Measurements from ENCODE around the gene NEU2. TPM values are rescaled to one million over a fixed set of nuclear protein-coding genes. Genes with fewer than 3 reads are reported as not detected.
A peak's percentile ranks its signal among the peaks of the same experiment; 100 is the strongest.

The NEU2 gene
- total and polyA plus RNA-seq, 2 of the 13 experiments (the other 11 are each of a cell fraction or from before 2014, with no cell fraction given): not detected

GRCh38 chr2:233058717-233059546 is 26.5 kb downstream of the NEU2 start (continued):
- no peak for TF ChIP-seq ZC3H13 (CRISPR knock-in tag; IDR thresholded peaks at IDR 0.05)
- TF ChIP-seq AKAP8 (CRISPR knock-in tag; IDR thresholded peaks at IDR 0.05): no peak
- TF ChIP-seq SMAD3 (CRISPR knock-in tag; IDR thresholded peaks at IDR 0.05): no peak
- no peak for TF ChIP-seq CCDC6 (CRISPR knock-in tag; IDR thresholded peaks at IDR 0.05)
- TF ChIP-seq AHR (CRISPR knock-in tag; IDR thresholded peaks at IDR 0.05): no peak
- no peak for TF ChIP-seq SMC3 (IDR thresholded peaks at IDR 0.05; ENCODE audit: low read length)
- no peak for TF ChIP-seq YY1 (IDR thresholded peaks at IDR 0.05; ENCODE audit: insufficient read depth, insufficient replicate concordance, low read depth, low read length)
- TF ChIP-seq, protein P1, sequence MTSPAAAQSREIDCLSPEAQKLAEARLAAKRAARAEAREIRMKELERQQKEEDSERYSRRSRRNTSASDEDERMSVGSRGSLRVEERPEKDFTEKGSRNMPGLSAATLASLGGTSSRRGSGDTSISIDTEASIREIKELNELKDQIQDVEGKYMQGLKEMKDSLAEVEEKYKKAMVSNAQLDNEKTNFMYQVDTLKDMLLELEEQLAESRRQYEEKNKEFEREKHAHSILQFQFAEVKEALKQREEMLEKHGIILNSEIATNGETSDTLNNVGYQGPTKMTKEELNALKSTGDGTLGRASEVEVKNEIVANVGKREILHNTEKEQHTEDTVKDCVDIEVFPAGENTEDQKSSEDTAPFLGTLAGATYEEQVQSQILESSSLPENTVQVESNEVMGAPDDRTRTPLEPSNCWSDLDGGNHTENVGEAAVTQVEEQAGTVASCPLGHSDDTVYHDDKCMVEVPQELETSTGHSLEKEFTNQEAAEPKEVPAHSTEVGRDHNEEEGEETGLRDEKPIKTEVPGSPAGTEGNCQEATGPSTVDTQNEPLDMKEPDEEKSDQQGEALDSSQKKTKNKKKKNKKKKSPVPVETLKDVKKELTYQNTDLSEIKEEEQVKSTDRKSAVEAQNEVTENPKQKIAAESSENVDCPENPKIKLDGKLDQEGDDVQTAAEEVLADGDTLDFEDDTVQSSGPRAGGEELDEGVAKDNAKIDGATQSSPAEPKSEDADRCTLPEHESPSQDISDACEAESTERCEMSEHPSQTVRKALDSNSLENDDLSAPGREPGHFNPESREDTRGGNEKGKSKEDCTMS (CRISPR knock-in tag; conservative IDR thresholded peaks at IDR 0.05): no peak
- no peak for TF ChIP-seq RFXAP (CRISPR knock-in tag; IDR thresholded peaks at IDR 0.05; ENCODE audit: borderline replicate concordance)
- no peak for TF ChIP-seq JARID2 (CRISPR knock-in tag; IDR thresholded peaks at IDR 0.05; ENCODE audit: insufficient replicate concordance)
- TF ChIP-seq NR2C2 (CRISPR knock-in tag; IDR thresholded peaks at IDR 0.05; ENCODE audit: borderline replicate concordance): no peak
- no peak for TF ChIP-seq ZNF296 (CRISPR knock-in tag; conservative IDR thresholded peaks at IDR 0.05)
- no peak for TF ChIP-seq SOX5 (CRISPR knock-in tag; IDR thresholded peaks at IDR 0.05; ENCODE audit: borderline replicate concordance)
- TF ChIP-seq, protein P2, sequence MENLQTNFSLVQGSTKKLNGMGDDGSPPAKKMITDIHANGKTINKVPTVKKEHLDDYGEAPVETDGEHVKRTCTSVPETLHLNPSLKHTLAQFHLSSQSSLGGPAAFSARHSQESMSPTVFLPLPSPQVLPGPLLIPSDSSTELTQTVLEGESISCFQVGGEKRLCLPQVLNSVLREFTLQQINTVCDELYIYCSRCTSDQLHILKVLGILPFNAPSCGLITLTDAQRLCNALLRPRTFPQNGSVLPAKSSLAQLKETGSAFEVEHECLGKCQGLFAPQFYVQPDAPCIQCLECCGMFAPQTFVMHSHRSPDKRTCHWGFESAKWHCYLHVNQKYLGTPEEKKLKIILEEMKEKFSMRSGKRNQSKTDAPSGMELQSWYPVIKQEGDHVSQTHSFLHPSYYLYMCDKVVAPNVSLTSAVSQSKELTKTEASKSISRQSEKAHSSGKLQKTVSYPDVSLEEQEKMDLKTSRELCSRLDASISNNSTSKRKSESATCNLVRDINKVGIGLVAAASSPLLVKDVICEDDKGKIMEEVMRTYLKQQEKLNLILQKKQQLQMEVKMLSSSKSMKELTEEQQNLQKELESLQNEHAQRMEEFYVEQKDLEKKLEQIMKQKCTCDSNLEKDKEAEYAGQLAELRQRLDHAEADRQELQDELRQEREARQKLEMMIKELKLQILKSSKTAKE (CRISPR knock-in tag; IDR thresholded peaks at IDR 0.05; ENCODE audit: borderline replicate concordance): no peak
- TF ChIP-seq STAG1 (CRISPR knock-in tag; IDR thresholded peaks at IDR 0.05): no peak
- TF ChIP-seq NFYB (CRISPR knock-in tag; IDR thresholded peaks at IDR 0.05): no peak
- no peak for TF ChIP-seq PRDM10 (CRISPR knock-in tag; IDR thresholded peaks at IDR 0.05; ENCODE audit: low read depth)
- TF ChIP-seq EZH2 (conservative IDR thresholded peaks at IDR 0.05; ENCODE audit: low read depth, low read length): no peak
- no peak for TF ChIP-seq ZNF670 (CRISPR knock-in tag; IDR thresholded peaks at IDR 0.05; ENCODE audit: borderline replicate concordance)
- TF ChIP-seq, protein P3, sequence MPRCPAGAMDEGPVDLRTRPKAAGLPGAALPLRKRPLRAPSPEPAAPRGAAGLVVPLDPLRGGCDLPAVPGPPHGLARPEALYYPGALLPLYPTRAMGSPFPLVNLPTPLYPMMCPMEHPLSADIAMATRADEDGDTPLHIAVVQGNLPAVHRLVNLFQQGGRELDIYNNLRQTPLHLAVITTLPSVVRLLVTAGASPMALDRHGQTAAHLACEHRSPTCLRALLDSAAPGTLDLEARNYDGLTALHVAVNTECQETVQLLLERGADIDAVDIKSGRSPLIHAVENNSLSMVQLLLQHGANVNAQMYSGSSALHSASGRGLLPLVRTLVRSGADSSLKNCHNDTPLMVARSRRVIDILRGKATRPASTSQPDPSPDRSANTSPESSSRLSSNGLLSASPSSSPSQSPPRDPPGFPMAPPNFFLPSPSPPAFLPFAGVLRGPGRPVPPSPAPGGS (CRISPR knock-in tag; IDR thresholded peaks at IDR 0.05): 0 out of 2 replicates have a peak, but pooled peaks have one; percentile 5

Measured in HepG2 (cell line).